ENCODE measurements around the gene TBC1D3B.
"Not testable (repeated sequence)": the region's sequence is repeated elsewhere in the genome, so short reads cannot be mapped to it uniquely, and the experiment has no call there.

Gene TBC1D3B

DNA sequence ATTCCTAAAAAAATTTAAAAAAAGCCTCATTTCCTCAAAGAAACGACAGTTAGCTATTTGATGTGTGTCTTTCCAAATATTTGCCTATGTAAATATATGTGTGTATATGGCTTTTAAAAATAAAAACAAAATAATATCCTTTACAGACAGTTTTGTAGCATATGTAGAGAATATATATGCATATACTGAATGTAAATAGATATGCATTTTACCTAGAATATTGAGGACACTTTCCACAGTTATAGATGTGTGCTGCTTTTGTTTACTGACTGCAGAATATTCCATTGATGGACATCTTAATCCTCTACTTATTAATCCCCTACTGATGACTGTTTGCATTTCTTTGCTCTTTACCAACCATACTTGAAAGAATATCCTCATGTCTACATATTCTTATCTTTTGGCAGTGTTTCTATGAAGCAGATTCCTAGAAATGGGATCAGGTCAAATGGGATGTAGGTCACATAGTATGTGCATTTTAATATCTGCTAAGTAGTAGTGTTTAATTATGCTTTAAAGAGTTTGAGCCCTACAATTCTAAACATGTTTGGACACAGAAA lies 16.9 kb upstream of the TBC1D3B start:
- Histone ChIP-seq H3K4me3 (no peak overlapping the region), H3K9me3 (replicated peaks in 1 of 11) (no peaks in the 10 kb centered on the region), H4K20me1 (no peaks in the 10 kb centered on the region), H3K27ac (peak overlapping the region; percentile 90 to 99 (median 94)), H3K36me3 (peaks cover 0 to 14% (median 5%) of the 10 kb centered on the region in 11 experiments; a peak in 7 of 22 replicates), H3K27me3 (no peaks in the 10 kb centered on the region), H3K9ac (peak overlapping the region; percentile 74 to 85 (median 80); a peak in 21 of 22 replicates), H3K4me2 (peak overlapping the region; percentile 60 to 96 (median 83); a peak in 20 of 22 replicates), H3K4me1 (peaks cover 79 to 94% (median 88%) of the 10 kb centered on the region in 10 experiments)
- TF ChIP-seq Cebpa-rat (IDR thresholded peaks at IDR 0.05), result no peak

DNA sequence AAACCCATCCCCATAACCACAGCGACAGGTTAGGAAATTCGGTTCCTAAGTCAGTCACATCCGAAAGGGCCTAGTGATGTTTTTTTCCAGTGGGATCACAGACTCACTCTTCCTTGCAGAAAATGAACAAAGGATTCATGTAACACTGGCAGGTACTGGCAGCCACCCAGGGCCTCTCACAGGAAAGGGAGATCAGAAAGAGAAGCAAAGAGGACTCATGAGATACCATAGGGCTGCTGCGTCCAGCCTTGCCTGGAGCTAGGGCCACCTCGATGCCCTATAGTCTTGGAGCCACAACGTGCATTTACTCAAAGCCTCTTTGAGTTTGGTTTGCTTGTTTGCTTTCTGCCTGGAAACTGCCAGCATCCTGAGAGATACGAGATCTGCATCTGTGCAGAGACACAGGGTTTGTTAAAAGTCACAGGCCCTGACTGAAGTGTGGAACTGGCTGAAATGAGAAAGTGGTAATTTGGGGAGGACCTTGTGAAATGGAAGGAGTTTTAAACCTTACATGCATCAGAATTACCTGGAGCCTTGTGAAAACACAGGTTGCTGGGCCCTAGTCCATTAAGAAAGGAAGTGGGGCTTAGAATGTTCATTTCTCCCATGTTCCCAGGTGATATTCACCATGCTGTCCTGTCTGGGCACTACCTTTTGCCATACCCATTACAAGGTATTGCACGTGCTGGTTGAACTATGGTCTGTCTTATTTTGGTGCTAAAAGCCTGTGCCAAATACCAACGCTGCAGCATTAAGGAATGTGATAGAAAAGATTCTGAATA lies 14.3 kb upstream of the TBC1D3B start:
- peaks cover 66 to 95% (median 91%) of the 10 kb centered on the region in 10 experiments for H3K4me1 ChIP-seq
- not testable (repeated sequence) for H4K20me1 ChIP-seq; H3K9me3 ChIP-seq (replicated peaks in 1 of 11); H3K4me3 ChIP-seq; H3K27me3 ChIP-seq
- H3K4me2 ChIP-seq, result peak overlapping the region; percentile 59 to 96 (median 83)
- peak overlapping the region; percentile 57 to 85 (median 80); a peak in 21 of 22 replicates for H3K9ac ChIP-seq
- peak overlapping the region; percentile 90 to 99 (median 94) for H3K27ac ChIP-seq
- H3K36me3 ChIP-seq, result peaks cover 0 to 20% (median 8%) of the 10 kb centered on the region in 11 experiments; a peak in 14 of 22 replicates

DNA sequence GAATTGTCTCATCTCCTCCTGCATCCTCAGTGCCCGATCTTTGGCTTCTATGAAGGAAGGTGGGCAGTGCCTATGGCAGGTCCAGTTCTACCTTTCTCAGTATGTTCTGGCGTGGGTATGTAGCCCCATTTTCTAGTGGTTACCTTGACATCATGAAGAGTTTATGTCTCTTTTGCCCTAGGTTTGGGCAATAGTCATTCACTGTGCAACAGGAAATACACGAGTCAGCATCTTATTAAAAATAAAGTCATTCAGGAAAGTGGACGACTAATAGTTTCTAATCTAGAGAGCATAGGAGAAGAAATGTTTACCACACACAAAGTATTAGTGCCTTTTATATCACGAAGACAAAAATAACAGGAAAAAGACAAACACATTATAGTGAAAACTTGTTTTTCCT lies 13.6 kb upstream of the TBC1D3B start:
- Histone ChIP-seq H3K4me1 (peaks cover 58 to 95% (median 91%) of the 10 kb centered on the region in 10 experiments), H3K4me2 (peak overlapping the region; percentile 46 to 96 (median 83)), H3K36me3 (peaks cover 0 to 19% (median 9%) of the 10 kb centered on the region in 11 experiments; a peak in 12 of 22 replicates), H3K9ac (peak overlapping the region; percentile 57 to 85 (median 80); a peak in 21 of 22 replicates), H3K27ac (peak overlapping the region; percentile 90 to 99 (median 94))
- not testable (repeated sequence) for H3K9me3 ChIP-seq (replicated peaks in 1 of 11); H4K20me1 ChIP-seq; H3K27me3 ChIP-seq; H3K4me3 ChIP-seq

DNA sequence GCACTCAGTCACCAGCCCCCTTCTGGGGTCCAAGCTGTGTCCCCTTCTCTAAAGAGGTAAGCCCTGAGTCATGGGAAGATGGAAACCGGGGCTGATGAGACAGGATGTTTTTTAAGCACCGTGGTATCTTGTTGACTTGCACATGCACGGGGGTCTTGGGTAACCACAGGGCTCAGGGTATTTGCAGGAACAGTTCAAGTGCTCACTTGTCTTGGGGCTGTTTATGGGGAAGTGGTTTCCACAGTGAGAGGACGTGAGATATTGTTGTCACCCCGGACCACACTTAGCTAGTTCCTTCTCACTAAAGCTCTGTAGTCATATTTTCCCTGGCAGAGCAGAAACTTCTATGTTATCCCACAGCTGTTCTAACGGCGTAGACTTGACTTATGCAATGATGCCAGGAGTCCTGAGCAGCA lies 12.5 kb upstream of the TBC1D3B start:
- Histone ChIP-seq H3K9me3 (replicated peaks in 1 of 11) (no peaks in the 10 kb centered on the region), H3K4me2 (peak overlapping the region; percentile 72 to 98 (median 92)), H3K27ac (peak overlapping the region; percentile 91 to 99 (median 97)), H3K4me3 (peak overlapping the region in 5 of 10 experiments; percentile 14 to 33 (median 23); a peak in 2 of 20 replicates), H3K9ac (peak overlapping the region; percentile 83 to 99 (median 85)), H3K27me3 (peaks cover 0 to 11% (median 3%) of the 10 kb centered on the region in 11 experiments; a peak in 14 of 22 replicates), H3K4me1 (peaks cover 58 to 90% (median 86%) of the 10 kb centered on the region in 10 experiments), H3K36me3 (peaks cover 0 to 15% (median 9%) of the 10 kb centered on the region in 11 experiments; a peak in 12 of 22 replicates), H4K20me1 (no peaks in the 10 kb centered on the region)
- peak in 9 of 11 experiments; percentile 23 to 86 (median 79); a peak in 16 of 22 replicates for TF ChIP-seq Cebpa-rat (IDR thresholded peaks at IDR 0.05)

- not testable (repeated sequence) for H3K9me3 ChIP-seq (replicated peaks in 1 of 11); H4K20me1 ChIP-seq
- Histone ChIP-seq H3K27me3 (peaks cover 0 to 19% (median 10%) of the 10 kb centered on the region in 11 experiments; a peak in 14 of 22 replicates), H3K4me3 (peak overlapping the region in 6 of 10 experiments; percentile 14 to 33 (median 26); a peak in 7 of 20 replicates), H3K4me2 (peak overlapping the region; percentile 72 to 98 (median 92)), H3K4me1 (peaks cover 57 to 86% (median 78%) of the 10 kb centered on the region in 10 experiments), H3K36me3 (peaks cover 0 to 15% (median 9%) of the 10 kb centered on the region in 11 experiments; a peak in 12 of 22 replicates), H3K9ac (peak overlapping the region; percentile 83 to 99 (median 85)), H3K27ac (peak overlapping the region; percentile 91 to 99 (median 97))
Observed at GRCh38 chr17:36187943-36188665, 11.7 kb upstream of the TBC1D3B start.

- H3K36me3 ChIP-seq, result peaks cover 0 to 15% (median 9%) of the 10 kb centered on the region in 11 experiments; a peak in 12 of 22 replicates
- H3K27ac ChIP-seq, result peak overlapping the region; percentile 91 to 99 (median 97)
- H3K9ac ChIP-seq, result peak overlapping the region; percentile 83 to 99 (median 85); a peak in 21 of 22 replicates
- H3K27me3 ChIP-seq, result peaks cover 0 to 29% (median 19%) of the 10 kb centered on the region in 11 experiments; a peak in 14 of 22 replicates
- not testable (repeated sequence) for H3K9me3 ChIP-seq (replicated peaks in 1 of 11); H4K20me1 ChIP-seq
- H3K4me3 ChIP-seq, result peak overlapping the region in 3 of 10 experiments; percentile 16 to 32 (median 29); a peak in 3 of 20 replicates
- peak overlapping the region; percentile 72 to 98 (median 92) for H3K4me2 ChIP-seq
- H3K4me1 ChIP-seq, result peaks cover 52 to 84% (median 76%) of the 10 kb centered on the region in 10 experiments
Observed at GRCh38 chr17:36186810-36187763, 10.7 kb upstream of the TBC1D3B start.

GRCh38 chr17:36185416-36185815 lies 9.0 kb upstream of the TBC1D3B start:
- Histone ChIP-seq H3K4me2 (peak overlapping the region in 8 of 11 experiments; percentile 59 to 98 (median 93); a peak in 15 of 22 replicates), H3K4me1 (peaks cover 35 to 75% (median 72%) of the 10 kb centered on the region in 10 experiments), H3K9ac (peak overlapping the region in 5 of 11 experiments; percentile 8 to 99 (median 99); a peak in 11 of 22 replicates), H3K36me3 (peaks cover 0 to 15% (median 9%) of the 10 kb centered on the region in 11 experiments; a peak in 12 of 22 replicates), H4K20me1 (no peaks in the 10 kb centered on the region), H3K9me3 (replicated peaks in 1 of 11) (no peaks in the 10 kb centered on the region), H3K27me3 (peaks cover 0 to 31% (median 19%) of the 10 kb centered on the region in 11 experiments; a peak in 14 of 22 replicates), H3K27ac (peak overlapping the region in 7 of 11 experiments; percentile 97 to 99 (median 99); a peak in 12 of 22 replicates), H3K4me3 (peak overlapping the region in 7 of 10 experiments; percentile 29 to 89 (median 81); a peak in 11 of 20 replicates)
- TF ChIP-seq Cebpa-rat (IDR thresholded peaks at IDR 0.05), result no peak

Data from BLaER1 treated with 17β-estradiol and CSF1 and Interleukin-3, amounts not matched to agents 10 nM and 100 nM (cell line).